GM21619 (cell line): ENCODE results near the gene PYGM.

Experiments
- ATAC-seq: cut with Tn5 transposase; IDR thresholded peaks from one replicate; pipeline ENCODE4 v1.9.1; 2021; ENCODE audit not compliant: unreplicated experiment

PYGM gene

GRCh38 chr11:64754124-64754918 lies 5.5 kb downstream of the PYGM start:
- ATAC-seq, result no peak

GRCh38 chr11:64753380-64754123 lies 6.2 kb downstream of the PYGM start:
- no peak for ATAC-seq

- ATAC-seq, result no peak
These were observed 6.8 kb downstream of the PYGM start for GRCh38 chr11:64753019-64753379.

- ATAC-seq, result no peak
These were observed 7.4 kb downstream of the PYGM start for GRCh38 chr11:64752175-64752970.

- ATAC-seq, result no peak
These were observed 8.2 kb downstream of the PYGM start for GRCh38 chr11:64751580-64751979.

GRCh38 chr11:64751136-64751535 lies 8.6 kb downstream of the PYGM start:
- no peak for ATAC-seq

GRCh38 chr11:64750361-64751054 lies 9.3 kb downstream of the PYGM start:
- no peak for ATAC-seq

GRCh38 chr11:64747961-64748665 lies 11.7 kb downstream of the PYGM start:
- no peak for ATAC-seq

GRCh38 chr11:64746486-64746885 lies 13.3 kb downstream of the PYGM start:
- ATAC-seq, result no peak

GRCh38 chr11:64745521-64746328 lies 14.0 kb downstream of the PYGM start:
- ATAC-seq, result no peak

GRCh38 chr11:64745189-64745520 lies 14.6 kb downstream of the PYGM start:
- no peak for ATAC-seq

GRCh38 chr11:64744544-64745188 lies 15.1 kb downstream of the PYGM start:
- ATAC-seq, result no peak

- ATAC-seq, result no peak
These were observed 15.9 kb downstream of the PYGM start, which contains the start of gene RASGRP2 for GRCh38 chr11:64743591-64744543. TSS of gene RASGRP2 (minus strand) at chr11:64744142. CDS start at chr11:64742866, 1,276 bp downstream.

GRCh38 chr11:64742889-64743590 lies 16.7 kb downstream of the PYGM start:
- ATAC-seq, result no peak

GRCh38 chr11:64742087-64742888 lies 17.5 kb downstream of the PYGM start:
- no peak for ATAC-seq

- ATAC-seq, result no peak
These were observed 18.2 kb downstream of the PYGM start for GRCh38 chr11:64741375-64742086.
